ACHN (cell line): ENCODE data around the gene IL27RA.

ENCODE experiments used
- DNase-seq: peaks from one replicate; pipeline ENCODE4 v3.0.0-alpha.2; 2015
- in situ Hi-C: cut with HindIII; loops from 2 replicates; pipeline ENCODE4 v1.10.0; 2017; ENCODE audit warnings: low sequenced_read_pairs, low pct_ligation_motif_present, low pct_unique_long_range_greater_than_20kb

Gene IL27RA

DNA sequence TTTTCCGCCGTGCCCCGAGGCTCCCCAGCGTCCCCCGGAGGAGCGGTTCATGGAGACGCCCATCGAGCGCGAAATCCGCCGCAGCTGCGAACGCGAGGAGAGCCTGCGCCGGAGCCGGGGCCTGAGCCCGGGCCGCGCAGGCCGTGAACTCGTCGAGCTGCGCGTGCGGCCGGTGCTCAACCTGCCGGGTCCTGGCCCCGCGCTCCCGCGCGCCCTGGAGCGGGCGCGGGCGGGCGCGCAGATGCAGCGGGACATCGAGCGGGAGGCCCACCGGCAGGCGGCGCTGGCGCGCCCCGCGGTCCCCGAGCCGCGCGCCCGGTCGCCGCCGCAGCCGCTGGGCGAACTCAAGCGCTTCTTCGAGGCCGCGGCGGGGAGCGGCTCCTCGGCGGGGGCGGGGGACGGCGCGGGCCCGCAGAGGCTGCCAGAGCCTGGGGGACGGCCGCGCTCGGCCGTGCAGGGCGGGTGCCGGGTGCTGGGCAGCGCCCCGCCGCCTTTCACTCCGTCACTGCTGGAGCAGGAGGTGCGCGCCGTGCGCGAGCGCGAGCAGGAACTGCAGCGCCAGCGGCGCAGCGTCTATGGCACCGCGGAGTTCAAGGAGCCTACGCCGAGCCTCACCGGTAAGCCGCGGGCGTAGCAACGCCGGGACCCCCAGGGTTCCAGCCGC is 41.8 kb downstream of the IL27RA start:
- in situ Hi-C loops: no loop called here

DNA sequence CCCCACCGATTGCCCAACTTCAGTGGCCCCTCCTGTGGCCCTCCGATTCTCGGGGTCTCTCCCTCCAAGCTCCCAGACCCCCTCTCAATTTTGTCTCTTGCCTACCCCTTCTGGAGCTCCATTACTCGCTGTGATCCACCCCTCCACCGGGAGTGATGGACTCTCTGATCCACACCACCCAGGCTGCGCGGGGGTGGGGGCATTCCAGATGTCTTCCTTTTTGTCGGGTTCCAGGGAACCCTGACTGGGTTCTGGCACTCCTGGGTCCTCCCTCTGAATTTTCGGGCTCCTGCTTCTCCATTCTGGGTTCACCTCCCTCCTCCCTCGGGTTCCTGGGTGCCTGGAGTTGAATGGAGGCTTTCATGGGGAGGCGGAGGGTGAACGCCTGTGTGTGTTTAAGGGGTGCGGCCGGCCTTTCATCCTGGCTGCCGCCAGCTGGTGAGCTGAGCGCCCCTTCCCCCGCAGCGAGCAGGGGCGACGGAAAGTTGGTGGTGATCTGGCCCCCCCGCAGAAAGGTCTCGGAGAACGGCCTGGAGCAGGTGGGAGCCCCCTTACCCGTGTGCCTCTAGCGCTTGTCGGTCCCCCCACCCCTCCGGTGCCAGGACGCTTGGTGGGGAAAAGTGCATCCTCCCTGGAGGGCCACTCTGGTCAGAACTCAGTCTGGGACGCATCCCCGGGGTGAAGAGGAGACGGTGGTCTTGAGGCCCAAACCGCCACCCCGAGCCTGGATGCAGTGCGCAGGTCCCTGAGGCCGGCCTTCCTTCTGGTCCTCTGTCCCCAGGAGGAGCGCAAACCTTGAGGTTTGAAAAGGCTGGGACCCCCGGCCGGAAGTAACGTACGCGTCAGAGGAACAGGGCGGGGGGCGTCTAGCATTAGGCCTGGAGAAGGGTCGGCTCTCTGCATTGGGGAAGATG is 42.6 kb downstream of the IL27RA start:
- peak; percentile 19 for DNase-seq
- in situ Hi-C loops: no loop called here

More for the DNA sequence above, 41.8 kb downstream of the IL27RA start:
- peak; percentile 71 for DNase-seq

DNA sequence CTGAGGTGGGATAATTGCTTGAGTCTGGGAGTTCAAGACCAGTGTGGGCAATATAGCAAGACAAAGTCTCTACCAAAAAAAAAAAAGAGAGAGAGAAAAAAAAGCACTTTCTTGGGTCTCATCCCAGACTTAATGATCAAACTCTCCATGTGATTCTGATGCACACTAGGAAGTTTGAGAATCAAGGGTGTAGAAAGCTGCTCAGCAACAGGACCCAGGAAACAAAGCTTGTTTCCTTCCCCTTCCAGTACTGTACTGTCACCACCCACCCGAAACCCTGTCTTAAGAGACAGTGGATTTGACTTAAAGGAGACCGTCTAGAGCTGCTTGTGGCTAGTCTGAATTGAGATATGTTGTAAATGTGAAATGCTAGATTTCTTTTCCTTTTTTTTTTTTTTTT is 46.8 kb downstream of the IL27RA start:
- no peak for DNase-seq
- in situ Hi-C loops: no loop called here

DNA sequence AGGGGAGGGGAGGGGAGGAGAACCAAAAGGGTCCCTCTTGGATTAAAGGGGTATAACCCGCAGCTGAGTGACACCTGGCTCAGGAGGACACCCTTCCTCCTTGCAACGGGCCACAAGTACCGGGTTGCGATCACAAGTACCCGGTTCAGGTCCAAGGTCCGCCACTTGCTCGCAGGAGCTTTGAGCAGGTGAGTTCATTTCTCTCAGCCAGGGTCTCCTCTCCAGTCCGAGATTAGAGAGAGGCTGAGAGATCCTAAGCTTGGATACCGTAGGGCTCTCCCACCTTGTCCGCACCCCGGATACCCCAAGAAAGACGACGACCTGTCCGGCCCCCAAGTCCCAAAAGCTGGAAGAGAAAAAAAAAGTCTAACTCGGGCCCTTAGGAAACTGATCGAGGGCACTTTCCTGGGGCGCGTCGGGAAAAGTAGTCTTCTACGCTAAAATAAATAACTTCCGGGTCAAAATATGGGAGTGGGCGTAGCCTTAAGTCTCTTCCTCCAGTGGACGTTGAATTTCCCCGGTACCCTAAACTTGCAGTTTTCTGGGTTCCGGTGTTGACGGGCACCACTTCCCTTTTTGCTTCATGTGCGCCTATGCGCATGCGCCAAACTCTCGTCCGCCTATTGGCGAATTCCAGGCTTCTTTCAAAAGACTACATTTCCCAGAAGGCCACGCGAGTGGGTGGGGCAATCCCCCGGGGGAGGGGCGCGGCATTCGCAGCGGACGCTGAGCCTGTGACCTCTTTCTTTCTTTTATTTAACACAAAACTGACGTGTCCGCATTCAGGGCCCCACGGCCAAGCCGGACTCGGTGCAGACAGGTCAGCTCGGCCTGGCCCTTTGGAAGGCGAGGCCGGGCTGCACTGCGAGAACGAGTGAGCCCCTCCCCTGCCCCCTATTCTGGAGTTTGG is 49.6 kb downstream of the IL27RA start:
- DNase-seq: peak; percentile 98
- in situ Hi-C loops: no loop called here

DNA sequence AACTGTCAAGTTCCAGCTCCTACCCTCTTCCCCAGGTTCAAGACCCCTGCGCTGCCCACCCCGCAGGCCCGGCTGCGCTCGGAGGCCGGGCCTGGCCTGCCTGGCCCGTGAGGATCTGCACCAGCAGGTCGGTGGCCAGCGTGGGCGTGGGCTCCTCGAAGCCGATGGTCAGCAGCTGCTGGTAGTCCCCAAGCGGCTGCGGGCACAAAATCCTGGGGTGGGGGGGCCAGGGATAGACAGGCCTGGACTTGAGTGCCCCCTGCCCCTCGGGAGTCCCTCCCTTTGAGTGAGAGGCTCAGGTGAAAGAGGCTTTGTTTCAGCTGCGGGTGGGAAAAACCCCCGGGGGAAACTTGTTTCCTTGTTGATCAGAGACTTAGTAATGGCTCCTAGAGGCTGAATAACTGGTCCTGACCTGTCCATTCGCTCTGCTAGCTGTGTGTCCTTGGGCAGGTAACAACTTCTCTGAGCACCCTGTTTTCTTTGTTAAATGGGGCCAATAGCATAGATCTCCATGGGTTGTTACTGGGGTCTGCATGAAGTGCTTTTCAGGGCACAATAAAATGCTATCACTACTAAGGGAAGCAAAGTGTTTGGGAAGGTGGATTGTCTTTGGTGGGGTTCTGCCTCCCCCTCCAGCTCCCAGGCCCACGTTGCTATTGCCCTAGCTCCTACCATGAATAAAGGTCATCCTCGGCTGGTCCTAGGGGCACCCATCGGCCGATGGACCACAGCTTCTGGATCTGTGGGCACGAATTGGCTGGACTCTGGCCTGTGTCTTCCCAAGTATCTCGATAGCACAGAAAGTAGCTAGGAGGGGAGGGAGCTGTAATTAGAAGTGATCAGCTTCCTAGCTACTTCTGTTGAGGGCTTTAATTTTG is 50.5 kb downstream of the IL27RA start:
- no peak for DNase-seq
- in situ Hi-C loops: no loop called here

DNA sequence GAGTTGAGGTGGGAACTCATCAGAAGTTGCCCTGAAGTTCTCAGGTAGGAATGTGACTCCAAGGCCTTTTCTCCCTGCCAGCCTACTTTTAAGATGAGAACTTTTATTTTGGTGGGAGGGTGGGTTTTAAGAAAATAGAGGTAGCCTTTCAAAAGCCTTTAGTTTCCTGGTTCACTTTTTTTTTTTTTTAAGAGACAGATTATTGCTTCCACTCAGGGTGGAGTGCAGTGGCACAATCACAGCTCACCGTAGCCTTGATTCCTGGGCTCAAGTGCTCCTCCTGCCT is 51.1 kb downstream of the IL27RA start:
- in situ Hi-C loops: no loop called here
- no peak for DNase-seq

DNA sequence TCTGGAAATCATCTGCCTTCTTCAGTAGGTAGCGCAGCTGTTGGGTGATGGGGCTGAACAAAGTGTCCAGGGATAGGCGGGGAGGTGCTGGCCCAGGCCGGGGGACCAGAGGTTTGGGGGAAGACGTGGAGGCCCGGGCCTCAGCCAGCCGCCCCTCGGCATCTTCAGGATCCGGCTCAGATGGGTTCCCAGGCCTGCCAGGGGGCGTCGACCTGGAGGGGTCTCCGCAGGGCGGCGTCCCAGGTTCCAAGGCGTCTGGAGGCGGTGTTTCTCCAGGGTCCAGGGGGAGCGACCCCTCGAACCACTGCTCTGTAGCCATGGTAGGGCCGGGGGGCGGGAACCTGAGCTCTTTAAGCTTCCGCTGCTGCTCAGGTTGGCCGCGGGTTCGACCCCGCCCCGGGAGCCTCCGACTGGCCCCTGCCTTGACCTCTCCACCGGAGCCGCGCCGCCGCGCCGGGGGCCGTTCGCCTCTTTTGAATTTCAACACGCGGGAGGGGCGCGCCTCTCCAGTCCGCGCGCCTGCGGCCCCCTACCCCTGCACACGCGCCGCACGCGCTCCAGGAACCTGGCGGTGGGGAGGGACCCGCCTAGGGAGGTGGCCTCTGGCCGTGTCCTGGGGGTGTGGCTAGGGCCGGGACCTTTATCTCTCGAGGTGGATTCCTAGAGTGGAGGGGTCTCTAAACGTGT is 53.9 kb downstream of the IL27RA start, which contains the start of gene C19orf67:
TSS of gene C19orf67 (minus strand) at position 475 of the 687 bp plus-strand sequence. CDS start at position 319, 156 bp downstream.
- in situ Hi-C loops: no loop called here
- DNase-seq: no peak

DNA sequence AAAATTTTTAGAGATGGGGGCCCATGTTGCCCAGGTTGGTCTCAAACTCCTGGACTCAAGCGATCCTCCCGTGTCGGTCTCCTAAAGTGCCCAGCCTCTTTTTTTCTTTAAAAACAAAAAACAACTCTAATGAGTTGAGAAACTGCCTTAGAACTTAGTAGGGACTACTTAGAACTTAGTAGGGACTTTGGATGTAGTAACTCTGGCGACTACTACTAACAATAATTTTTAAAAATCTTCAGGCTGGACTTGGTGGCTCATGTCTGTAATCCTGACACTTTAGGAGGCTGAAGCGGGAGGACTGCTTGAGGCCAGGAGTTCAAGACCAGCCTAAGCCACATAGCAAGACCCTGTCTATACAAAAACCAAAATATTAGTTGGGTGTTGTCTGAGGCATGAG is 54.5 kb downstream of the IL27RA start:
- in situ Hi-C loops: no loop called here
- no peak for DNase-seq

DNA sequence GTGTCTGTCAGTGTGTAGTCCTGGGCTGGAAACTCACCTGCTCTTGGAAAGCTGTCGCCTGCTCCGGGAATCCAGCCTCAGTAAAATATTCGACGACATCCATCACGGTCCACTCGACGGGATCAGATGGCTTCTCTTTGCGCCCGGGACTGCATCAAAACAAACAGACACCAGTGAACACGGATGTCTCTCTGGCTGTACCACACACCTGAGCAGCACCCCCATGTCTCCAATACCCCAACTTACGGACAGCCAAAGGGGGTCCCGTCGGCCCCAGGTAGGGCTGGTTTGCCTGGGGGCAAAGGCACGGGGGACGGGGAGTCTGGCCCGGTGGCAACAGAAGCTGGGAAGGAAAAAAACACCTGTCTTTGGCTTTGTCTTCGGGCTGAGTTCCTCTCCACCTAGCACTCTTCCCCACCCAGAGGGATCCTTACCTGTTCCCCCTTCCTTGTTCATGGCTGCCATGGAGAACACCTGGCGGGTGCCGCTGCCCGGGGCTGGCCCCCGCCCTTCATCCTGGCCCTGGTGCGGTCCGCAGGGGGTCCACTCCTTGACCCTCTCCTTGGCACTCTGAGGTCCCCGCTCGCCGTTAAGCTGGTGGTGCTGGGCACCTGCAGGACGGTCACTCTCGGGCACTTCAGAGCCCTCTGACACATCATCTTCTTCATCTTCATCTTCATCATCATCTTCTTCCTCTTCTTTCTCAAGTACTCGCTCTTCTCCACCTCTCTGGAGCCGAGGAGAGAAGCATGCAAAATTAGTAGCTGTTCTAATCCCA is 57.3 kb downstream of the IL27RA start:
- no peak for DNase-seq
- in situ Hi-C loops: no loop called here

DNA sequence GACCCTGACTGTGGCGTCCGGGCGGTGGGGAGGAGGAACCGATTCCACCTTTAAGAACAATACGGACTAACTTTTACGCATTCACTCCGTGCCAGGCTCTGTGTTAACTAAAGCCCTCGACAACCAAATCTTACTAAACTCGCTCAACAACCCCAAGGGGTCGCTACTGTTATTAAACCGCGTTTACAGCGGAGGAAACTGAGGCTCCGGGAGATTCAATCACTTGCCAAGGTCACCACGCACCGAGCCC is 57.8 kb downstream of the IL27RA start:
- DNase-seq: no peak
- in situ Hi-C loops: no loop called here

DNA sequence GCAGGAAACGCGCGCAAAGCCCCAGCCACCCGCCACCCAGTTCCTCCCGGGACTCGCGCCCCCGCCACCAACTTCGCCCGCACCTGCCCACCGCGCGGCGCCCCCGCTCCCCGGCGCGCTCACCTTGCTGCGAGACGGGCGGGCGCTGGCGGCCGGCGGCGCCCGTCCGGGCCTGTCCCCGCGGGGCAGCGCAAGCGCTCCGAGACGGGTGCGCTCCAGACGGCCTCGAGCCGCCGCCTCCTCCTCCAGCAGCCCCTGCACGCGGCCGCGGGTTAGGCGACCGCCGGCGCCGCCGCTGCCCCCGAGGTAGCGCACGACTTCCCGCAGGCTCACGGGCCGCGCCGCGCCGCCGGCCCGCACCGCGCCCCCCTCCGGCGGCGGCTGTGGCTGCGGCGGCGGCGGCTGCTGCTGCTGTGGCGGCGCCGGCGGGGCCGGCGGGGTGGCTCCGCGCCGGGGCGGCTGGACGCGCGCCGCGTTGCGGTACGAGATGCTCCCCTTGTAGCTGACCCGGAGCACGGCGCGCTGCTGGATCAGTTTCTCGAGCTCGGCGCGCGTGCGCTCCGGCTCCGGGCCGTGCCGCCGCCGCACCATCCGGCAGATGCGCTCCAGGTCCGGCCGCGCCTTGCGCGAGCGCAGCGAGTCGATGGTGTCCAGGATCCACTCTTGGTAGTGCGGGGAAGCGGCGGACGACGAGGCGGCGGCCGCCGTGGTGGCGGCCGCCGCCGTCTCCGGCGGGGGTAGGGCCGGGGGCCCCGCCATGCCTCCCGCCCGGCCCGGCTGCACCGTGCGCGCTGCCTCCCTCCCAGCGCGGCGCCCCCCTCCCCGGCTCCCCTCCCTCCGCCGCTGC is 58.3 kb downstream of the IL27RA start:
- peak; percentile 59 for DNase-seq
- in situ Hi-C loops: no loop called here

DNA sequence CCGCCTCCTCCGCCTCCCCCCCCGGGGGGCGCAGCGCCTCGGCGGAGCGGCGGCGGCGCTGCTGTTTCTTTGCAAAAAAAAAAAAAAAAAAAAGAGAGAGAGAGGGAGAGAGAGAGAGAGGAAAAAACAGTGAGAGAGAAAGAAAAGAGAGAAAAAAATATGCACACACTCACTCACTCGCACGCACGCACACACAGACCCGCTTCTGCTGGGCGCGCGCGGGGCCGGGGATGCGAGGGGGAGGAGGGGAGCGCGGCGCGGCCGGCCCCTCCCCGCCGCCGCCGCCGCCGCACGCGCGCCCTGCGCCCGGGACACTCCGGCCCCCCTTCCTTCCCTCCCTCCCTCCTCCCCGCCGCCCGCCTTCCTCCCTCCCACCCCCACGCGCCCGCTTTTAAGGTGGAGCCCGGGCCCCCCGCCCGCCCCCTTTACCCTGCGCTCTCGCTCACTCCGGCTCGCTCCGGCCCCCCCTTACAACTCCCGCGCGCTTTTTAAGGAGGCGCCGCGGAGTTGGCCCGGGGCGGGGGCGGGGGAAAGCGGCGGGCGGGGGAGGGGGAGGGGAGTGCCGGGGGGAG is 59.0 kb downstream of the IL27RA start, which contains the start of gene SAMD1:
TSS of gene SAMD1 (minus strand) at position 243 of the 572 bp plus-strand sequence.
- in situ Hi-C loops: no loop called here
- DNase-seq: peak; percentile 84

DNA sequence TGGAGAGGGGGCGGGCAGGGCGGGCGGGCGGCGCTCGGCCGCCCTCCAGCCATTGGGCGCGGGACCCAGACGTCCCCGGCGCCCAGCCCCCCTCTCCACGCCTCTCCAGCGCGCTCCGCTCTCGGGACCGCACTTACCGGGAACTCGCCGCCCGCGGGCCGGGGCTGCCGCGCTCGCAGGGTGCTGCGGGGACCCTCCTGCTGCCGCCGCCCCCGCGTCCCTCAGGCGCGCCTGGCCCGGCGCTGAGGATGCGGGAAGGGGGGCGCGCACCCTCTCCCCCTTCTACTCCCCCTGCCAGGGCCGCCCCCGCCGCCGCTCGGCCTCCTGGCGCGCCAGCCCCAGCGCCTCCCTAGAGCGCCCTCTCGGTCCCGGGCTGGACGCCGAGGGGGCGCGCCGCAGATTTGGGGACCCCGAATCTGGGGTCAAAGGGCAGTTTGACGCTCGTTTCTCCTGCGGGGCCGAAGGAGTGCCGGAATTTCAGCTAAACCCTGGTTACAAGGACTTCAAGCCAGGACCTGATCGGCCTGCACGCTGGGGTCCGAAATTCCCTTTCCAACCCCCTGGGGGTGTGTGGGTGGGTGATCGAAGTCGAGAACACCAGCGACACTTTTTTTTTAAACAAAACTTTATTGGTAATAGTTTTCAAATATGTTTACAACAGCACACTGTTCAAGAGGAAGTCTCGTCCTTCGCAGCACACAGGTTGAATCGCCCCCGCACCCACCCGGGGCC is 59.7 kb downstream of the IL27RA start:
- in situ Hi-C loops: no loop called here
- DNase-seq: peak; percentile 58

DNA sequence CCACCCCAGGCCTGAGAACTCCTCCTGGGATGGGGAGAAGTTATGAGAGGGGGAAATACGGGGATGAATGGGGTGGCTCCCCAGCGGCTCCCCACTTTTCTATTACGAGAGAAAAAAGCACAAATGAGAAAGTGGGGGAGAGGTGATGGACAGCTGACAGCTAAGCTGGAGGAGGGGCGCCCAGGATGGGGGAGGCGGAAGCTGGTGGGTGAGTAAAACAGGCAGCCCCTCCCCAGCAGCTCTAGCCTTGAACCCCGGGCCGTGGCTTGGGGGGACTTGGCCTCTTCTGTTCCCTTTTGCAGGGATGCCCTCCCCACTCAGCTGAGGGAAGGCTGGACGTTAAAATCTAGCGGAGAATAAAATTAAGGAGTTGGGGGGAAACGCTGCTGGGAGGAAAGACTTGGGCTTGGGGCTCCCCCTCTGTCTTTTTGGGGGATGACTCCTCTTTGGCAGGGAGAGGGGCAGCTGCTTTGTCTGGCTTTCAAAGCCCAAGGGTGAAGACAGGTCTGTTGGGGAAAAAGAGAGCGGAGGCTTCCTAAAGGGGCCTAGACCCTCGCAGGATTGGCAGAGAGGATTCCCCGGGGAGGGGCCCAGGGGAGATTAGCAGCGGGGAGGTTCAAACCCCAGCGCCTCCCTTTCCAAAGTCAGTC is 60.4 kb downstream of the IL27RA start:
- DNase-seq: no peak
- in situ Hi-C loops: no loop called here
